ENCODE data around the gene ASCC1. TPM values are rescaled to one million over a fixed set of nuclear protein-coding genes. Genes with fewer than 3 reads are reported as not detected.
"Not testable (repeated sequence)": the region's sequence is repeated elsewhere in the genome, so short reads cannot be mapped to it uniquely, and the experiment has no call there.

The ASCC1 gene
- total RNA-seq, 1 donor: 49.2 TPM

DNA sequence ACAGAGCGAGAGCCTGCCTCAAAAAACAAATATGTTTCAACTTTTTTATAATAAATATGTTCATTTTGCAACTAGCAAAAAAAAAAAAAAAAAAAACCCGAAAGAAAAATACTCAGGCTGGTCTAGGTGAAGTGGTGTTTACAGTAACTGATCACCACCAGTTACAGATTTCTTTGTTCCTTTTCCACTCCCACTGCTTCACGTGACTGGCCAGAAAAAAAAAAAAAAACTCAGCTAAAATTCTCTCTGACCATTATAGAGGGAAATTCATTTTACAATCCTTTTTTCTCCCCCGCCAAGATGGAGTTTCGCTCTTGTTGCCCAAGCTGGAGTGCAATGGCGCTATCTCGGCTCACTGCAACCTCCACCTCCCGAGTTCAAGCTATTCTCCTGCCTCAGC, 4.6 kb upstream of the ASCC1 start:
- no peak overlapping the region for H3K4me3 ChIP-seq (ENCODE audit: low read depth, low read length)
- no peak for DNase-seq (ENCODE audit: low read depth)
- TF ChIP-seq, protein P1, sequence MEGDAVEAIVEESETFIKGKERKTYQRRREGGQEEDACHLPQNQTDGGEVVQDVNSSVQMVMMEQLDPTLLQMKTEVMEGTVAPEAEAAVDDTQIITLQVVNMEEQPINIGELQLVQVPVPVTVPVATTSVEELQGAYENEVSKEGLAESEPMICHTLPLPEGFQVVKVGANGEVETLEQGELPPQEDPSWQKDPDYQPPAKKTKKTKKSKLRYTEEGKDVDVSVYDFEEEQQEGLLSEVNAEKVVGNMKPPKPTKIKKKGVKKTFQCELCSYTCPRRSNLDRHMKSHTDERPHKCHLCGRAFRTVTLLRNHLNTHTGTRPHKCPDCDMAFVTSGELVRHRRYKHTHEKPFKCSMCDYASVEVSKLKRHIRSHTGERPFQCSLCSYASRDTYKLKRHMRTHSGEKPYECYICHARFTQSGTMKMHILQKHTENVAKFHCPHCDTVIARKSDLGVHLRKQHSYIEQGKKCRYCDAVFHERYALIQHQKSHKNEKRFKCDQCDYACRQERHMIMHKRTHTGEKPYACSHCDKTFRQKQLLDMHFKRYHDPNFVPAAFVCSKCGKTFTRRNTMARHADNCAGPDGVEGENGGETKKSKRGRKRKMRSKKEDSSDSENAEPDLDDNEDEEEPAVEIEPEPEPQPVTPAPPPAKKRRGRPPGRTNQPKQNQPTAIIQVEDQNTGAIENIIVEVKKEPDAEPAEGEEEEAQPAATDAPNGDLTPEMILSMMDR (IDR thresholded peaks at IDR 0.05; ENCODE audit: insufficient read depth, low read length): no peak

DNA sequence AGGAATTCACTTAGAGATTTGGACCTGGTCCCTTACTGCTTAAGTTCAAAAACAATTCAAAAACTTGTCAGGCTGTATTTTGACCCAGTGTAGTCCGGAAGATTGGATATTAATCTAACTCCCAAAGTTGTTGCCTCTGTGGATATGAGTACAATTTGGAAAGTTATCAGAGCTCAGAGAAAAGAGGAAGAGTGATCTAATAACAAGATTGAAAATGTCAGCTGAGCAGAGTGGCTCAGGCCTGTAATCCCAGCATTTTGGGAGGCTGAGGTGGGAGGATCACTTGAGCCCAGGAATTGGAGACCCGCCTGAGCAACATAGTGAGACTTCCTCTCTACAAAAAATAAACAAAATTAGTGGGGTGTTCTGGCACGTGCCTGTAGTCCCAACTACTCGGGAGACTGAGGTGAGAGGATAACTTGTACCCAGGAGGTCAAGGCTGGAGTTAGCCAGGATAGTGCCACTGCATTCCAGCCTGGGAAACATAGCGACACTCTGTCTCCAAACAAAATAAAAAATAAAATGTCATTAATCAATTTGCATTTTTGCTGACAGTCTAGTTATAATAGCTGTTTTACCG, 3.2 kb upstream of the ASCC1 start:
- TF ChIP-seq, protein P1 (IDR thresholded peaks at IDR 0.05; ENCODE audit: insufficient read depth, low read length): no peak
- H3K4me3 ChIP-seq (ENCODE audit: low read depth, low read length): no peak overlapping the region
- DNase-seq (ENCODE audit: low read depth): no peak

DNA sequence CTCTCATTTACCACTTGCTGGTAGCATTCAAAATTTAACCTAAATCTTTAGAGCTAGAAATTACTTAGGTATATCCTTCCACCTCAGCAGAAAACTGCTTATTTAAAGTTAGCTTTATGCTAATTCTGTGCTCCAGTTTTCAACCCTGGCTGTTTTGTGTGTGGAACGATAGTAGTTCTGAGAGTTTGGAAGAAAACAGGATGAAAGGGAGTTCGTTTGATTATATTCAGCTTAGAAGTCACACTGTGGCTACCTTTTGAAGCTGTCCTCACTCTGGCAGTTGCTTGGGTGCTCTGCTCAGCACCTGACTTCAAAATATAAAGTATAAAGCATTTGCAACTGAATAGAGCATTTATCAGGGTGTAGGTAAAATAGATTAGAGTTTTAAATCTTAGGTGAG, 2.6 kb upstream of the ASCC1 start:
- DNase-seq (ENCODE audit: low read depth): no peak
- TF ChIP-seq, protein P1 (IDR thresholded peaks at IDR 0.05; ENCODE audit: insufficient read depth, low read length): no peak
- H3K4me3 ChIP-seq (ENCODE audit: low read depth, low read length): no peak overlapping the region

DNA sequence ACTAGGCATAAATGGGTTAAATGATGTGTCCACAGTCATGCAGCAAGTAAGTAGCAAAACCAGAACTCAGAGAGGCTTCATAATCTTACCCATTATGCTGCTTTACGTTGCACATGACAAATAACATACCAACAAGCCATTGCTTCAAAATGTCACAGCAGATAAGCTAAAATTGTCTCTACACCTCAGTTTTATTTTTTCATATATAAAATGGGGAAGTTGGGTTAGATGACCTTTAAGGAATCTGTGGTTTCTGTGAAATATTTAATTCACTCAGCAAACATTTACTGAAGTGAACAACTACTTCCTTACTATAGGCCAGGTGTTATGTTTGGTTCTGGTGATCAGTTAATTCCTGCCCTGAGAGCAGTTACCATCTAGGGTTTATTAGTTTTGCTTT, 2.2 kb upstream of the ASCC1 start:
- H3K4me3 ChIP-seq (ENCODE audit: low read depth, low read length): no peak overlapping the region
- TF ChIP-seq, protein P1 (IDR thresholded peaks at IDR 0.05; ENCODE audit: insufficient read depth, low read length): no peak
- DNase-seq (ENCODE audit: low read depth): no peak

DNA sequence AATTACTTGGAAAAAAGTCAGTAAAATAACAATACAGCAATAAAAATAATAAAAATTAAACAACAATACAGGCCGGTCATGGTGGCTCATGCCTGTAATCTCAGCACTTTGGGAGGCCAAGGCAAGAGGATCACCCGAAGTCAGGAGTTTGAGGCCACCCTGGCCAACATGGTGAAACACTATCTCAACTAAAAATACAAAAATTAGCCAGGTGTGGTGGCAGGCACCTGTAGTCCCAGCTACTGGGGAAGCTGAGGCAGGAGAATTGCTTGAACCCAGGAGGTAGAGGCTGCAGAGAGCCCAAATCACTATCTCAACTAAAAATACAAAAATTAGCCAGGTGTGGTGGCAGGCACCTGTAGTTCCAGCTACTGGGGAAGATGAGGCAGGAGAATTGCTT, 4.2 kb downstream of the ASCC1 start:
- not testable (repeated sequence) for DNase-seq (ENCODE audit: low read depth); H3K4me3 ChIP-seq (ENCODE audit: low read depth, low read length)

DNA sequence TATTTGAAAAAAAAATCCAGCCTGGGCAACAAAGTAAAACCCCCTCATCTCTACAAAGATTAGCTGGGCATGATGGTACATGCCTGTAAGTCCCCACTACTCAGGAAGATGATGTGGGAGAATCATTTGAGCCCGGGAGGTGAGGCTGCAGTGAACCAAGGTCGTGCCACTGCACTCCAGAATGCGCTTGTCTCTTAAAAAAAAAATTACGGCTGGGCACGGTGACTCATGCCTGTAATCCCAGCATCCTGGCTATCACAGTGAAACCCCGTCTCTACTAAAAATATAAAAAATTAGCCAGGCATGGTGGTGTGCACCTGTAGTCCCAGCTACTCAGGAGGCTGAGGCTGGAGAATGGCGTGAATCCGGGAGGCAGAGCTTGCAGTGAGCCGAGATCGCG, 4.7 kb downstream of the ASCC1 start:
- not testable (repeated sequence) for DNase-seq (ENCODE audit: low read depth); H3K4me3 ChIP-seq (ENCODE audit: low read depth, low read length)

DNA sequence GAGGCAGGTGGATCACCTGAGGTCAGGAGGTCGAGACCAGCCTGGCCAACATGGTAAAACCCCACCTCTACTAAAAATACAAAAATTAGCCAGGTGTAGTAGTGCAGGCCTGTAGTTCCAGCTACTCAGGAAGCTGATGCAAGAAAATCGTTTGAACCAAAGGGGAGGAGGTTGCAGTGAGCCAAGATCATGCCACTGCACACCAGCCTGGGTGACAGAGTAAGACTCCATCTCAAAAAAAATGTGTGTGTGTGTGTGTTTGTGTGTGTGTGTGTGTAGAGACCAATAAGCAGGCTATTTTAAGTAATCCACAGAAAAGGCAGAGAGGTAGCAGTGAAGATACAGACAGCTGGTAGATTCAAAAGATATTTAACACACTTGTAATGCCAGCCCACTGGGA, 7.5 kb downstream of the ASCC1 start:
- H3K4me3 ChIP-seq (ENCODE audit: low read depth, low read length); DNase-seq (ENCODE audit: low read depth): not testable (repeated sequence)

DNA sequence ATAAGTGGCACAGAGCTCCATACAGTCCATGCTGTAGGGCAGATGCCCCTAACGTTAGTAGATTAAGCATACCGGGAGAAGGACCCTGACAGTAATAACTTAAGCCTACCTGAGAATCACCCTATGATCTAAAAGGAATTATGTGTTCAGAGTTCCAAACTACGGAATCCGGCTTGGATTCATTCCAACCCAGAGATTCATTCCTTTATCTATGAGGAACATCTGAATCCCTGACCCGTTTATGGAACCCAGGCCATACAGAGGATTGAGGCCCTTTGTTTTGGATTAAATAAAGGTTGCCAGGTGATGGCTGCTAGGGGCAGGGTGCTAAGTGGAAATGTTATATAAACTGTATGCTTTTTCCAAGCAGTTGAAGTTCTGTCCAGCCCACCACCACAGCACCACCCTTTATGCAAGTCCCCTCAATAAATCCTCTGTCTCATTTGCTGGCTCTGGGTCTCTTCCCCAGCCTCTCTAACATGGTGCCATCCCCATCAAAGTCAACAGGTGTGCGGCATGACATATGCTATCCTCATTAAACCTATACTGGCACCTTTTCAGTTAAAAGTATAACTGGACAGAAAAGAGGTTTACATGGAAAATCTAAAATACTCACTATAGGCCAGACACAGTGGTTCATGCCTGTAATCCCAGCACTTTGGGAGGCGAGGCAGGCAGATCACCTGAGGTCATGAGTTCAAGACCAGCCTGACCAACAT, 9.4 kb downstream of the ASCC1 start:
- no peak overlapping the region for H3K4me3 ChIP-seq (ENCODE audit: low read depth, low read length)
- TF ChIP-seq, protein P1 (IDR thresholded peaks at IDR 0.05; ENCODE audit: insufficient read depth, low read length): no peak
- DNase-seq (ENCODE audit: low read depth): no peak
